Islet of Langerhans (tissue), 1 donor: ENCODE results near the gene UBN1.
A peak's percentile ranks its signal among the peaks of the same experiment; 100 is the strongest.

Experiments
- FAIRE-seq: peaks from one replicate; lab custom pipeline; 2011; peaks lifted over from hg19 to GRCh38; lab: Jason Lieb, UNC

UBN1 gene

DNA sequence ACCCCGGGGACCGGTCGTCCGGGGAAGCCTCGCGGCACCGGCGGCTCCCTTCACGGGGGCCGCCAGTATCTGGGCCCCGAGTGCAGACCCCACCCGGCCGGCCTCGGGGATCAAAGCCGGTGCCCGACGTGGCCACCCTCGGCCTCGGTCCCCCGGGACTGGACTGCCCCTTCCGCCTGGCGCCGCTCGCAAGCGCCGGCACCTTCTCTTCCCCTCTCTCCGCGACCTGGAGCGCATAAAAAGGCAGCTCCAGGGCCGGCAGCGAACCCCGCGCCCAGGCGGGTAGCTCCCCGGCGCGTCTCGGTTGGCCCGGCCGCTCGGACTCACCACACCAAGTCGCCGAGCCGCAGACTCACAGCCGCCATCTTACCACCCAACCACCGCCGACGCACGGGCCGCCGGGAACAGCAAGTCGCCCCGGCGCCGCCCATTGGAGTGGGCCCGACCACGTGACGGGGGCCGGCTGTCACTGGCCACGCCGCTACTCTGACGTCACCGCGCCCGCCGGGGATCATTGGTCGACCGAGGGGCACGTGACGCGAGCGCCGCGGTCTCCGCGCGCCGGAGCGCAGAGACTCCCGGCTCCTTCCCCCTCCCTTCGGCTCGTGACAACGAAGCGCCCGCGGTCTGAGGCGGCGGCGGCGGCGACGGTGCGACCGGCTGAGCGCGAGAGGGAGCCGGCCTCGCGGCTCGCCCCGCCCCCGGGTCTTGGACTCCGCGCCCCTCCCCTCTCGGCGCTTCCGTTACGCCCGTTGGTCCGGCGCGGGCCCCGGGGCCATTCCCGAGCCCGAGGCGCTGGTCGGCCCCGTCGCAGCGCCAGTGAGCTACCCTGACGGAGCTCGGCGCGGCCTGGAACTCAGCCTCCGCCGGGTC lies at the start of gene UBN1, which contains the start of gene GLYR1:
Gene UBN1, plus strand, starts transcription at position 581 of the 873 bp plus-strand sequence. CDS start 5,437 bp downstream, outside the sequence.
Gene GLYR1, minus strand, starts transcription at position 388 of the 873 bp plus-strand sequence. Its CDS starts 23 bp downstream, at position 365.
- peak; percentile 51 for FAIRE-seq

DNA sequence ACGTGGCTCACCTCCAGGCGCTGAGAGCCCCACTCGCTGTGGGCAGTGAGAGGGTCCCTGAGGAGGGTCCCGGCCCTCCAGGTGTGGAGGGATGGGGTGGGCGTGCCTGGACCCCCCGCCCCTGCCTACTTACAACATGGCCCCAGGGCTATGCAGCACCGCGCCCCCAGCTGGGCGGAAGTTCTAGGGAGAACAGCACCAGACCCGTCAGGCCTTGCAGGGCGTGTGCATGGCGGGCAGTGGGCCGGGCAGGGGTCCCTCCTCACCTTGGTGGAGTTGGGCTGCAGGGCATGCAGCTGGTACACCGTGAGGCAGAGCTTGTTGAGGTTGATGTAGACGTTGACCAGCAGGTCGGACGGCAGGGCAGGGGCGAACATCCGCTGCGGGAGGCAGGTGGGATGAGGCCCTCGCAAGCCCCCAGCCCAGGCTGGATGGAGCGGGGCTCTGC lies 49.5 kb upstream of the UBN1 start:
- no peak for FAIRE-seq

GRCh38 chr16:4798456-4798855 lies 48.8 kb upstream of the UBN1 start:
- no peak for FAIRE-seq

DNA sequence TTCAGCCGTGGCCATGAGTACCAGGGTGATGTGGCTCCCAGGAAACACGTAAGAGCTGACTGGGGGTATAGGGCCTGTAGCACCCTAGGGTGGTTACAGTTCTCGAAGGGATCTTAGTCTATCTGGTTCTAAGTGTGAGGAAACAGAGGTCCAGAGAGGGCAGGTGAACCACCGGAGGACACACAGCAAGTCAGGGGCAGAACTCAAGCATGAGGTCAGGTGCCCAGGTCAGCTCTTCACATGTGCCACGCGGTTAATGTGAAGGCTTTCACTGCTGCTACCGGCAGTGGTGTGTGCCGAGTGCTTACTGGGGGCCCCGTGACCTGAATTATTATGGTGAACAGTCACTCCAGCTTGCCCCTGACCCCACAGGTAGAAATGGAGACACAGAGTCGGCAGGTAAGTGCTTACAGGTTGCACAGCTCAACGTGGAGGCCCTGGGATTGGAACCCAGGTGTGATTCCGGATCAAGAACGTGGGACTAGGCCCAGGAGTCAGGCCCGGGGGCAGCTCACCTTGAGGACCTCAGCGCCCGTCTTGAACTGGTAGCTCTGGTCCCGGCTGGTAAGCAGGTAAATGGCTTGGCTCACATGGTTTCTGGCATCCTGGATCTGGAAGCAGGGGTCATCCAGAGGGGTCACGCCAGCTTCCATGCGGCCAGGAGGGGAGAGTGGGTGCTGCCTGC lies 48.0 kb upstream of the UBN1 start:
- no peak for FAIRE-seq

GRCh38 chr16:4800290-4801041 lies 46.8 kb upstream of the UBN1 start:
- no peak for FAIRE-seq

DNA sequence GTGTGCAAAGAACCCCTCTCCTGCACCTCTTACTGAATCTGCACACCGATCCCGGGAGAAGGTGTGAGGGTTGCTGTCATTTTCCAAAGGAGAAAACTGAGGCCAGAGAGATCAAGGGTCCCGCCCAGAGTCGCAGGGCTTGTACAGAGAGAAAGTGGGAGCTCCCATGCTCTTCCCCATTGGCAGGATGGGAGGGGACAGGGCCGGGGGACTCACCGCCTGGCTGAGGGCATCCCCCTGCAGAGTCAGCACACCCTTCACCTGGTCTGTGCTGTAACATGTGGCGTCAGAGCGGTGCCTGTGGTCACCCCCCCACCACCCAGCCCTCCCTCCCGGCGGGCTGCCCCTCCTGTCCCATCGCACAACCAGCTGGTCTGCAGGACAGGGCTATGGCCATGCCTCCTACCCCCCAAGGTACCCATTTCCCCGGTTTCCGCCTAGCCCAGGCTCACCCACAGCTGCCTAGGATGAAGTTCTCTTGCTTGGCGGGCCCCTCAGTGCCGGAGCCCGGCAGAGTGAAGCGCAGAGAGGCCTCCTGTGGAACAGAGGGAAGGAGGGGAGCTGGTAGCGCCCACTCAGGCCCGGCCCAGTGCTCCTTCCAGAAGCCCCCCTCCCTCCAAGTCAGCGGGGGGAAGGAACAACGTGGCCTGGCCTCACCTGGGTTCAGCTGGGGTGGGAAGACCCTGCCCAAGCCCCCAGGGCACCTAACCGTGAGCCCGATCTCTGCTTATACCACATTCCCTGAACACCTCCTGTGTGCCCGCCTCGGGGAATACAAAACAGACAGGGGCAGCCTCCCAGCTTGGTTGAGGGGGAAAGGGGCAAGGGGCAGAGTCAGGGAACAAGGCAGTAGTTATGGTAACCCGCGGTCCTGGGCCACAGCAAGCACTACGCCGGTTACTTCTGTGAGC lies 46.0 kb upstream of the UBN1 start:
- FAIRE-seq, result no peak

DNA sequence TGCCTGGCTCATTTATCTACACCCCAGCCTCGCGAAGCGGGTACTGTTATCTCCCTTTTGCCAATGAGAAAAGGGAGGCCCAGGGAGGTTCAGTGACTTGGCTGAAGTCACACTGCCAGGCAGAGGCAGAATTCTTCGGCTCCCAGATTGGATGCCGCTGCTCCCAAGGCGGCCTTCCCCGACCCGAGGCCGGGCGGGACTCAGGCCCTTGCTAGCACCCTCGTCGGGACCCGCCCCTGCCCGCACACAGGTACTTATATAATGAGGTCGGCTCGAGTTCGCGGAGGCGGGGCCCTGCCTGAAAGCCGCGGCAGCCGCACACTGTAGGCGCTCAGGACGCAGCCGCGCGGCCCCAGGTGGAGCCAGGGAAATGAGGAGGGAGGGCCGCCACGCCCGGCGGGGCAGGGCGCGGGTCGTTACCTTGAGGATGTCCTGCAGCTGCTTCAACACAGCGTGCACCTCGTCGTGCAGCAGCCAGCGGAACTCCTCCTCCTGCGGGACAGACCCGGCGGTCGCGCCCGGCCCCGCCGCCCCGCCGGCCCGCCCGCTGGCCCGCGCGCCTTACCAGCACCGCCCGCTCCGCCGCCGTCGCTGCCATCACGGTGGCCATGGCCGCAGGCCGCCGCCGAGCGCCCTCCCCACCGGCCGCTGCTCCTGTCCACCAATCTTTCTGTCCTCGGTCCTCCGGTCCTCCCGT lies 45.2 kb upstream of the UBN1 start, which contains the start of gene ROGDI:
Gene ROGDI, minus strand, starts transcription at position 672 of the 697 bp plus-strand sequence. Its CDS starts 62 bp downstream, at position 610.
- FAIRE-seq, result no peak

GRCh38 chr16:4802659-4803287 lies 44.5 kb upstream of the UBN1 start:
- no peak for FAIRE-seq

DNA sequence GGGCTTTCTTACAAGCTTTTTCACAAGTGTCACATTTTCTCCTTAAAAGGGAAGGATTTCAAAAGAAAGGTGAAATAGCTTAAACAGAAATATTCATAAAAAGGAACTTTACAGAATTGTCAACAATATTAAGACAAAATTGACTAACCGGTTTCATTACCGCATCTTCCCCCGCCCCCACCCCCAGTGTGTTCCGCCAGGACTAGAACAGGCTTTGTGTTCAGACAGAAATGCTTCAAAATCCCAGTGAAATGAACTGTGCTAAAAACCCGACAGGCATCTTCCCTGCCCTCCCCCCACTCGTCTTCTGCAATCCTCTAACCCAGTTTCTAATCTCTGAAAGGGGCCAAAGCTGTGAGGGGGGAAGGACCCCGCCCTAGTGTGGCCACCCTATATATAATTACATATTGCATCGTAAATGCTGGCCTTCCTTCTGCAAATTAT lies 43.9 kb upstream of the UBN1 start:
- no peak for FAIRE-seq

DNA sequence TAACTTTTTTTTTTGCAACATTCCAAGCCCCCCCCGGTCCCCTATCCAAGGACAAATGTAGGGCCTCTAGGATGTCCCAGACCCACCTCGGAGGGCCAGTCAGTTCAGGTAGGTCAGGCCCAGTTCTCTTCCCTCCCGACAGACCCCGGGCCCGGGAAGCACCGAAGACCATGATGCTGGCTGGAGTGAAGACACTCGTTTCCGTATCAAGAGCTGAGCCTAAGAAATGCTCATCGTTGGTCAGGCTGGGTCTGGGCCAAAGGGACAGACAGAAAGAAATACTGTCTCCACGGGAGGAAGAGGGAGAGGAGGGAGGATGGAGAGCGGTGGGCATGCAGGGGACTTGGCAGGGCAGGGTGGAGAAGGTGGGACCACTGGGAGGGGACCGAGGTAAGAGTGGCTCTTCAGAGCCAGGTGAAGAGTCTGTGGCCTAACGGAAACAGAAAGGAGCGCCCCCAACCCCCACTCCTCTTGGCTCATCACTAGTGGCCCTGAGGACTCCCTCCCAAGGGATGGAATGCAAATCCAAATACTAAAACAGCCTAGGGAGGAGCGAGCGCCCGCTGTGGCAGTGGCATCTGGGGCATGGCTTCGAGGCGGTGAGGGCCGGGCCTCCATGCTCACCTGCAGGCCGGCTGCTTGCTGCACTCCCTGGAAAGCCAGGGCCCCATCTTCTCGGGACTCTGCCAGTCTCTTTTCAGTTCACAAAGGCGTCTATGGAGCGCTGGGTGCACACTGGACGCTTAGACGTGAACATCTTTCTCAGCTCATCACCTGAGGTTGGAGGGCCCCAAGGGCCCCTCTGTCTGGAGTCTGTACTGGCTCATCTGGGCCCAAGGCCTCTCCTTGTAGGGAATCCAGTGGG lies 43.2 kb upstream of the UBN1 start:
- no peak for FAIRE-seq

- no peak for FAIRE-seq
These were observed 42.0 kb upstream of the UBN1 start for GRCh38 chr16:4805231-4805630.

- FAIRE-seq, result no peak
These were observed 41.0 kb upstream of the UBN1 start for GRCh38 chr16:4806280-4806679.

DNA sequence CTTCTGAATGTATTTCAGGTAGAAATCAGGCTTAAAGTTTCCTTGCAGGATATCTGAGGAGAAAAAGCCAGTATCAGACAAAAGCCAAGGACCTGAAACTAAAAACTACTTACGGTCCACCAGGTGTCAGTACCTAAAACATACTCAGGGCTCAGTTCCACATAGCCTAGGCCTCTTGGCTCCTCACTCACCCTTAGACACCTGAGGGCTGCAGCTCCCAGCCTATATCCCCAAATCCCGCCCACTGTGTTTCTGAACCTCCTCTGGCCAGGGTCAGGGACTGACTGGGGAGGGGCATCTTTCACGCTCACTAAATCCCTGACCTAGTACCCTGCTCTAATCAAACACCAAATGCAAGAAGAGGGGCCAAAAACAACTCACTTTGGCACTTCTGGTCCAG lies 36.0 kb upstream of the UBN1 start:
- FAIRE-seq, result no peak

DNA sequence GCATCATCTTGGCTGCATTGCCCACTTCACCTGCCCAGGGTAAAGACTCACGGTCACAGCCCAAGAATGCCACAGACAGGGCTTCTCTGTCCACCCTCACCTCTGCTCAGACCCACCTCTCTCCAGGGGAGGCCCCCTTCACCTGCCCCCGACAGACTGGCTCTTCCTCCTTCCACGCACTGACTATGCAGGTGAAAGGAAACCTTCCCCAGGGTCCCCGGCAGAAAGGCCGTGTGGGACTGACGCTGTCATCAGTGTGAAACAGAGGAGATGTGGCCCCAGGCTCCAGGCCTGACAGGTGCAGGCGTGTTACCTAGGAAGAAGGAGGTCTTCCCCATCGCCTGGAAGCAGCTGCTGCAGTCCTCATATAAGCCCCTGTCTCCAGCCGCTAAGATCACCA lies 35.5 kb upstream of the UBN1 start:
- no peak for FAIRE-seq

- FAIRE-seq, result no peak
These were observed 33.9 kb upstream of the UBN1 start for GRCh38 chr16:4813251-4814003.

DNA sequence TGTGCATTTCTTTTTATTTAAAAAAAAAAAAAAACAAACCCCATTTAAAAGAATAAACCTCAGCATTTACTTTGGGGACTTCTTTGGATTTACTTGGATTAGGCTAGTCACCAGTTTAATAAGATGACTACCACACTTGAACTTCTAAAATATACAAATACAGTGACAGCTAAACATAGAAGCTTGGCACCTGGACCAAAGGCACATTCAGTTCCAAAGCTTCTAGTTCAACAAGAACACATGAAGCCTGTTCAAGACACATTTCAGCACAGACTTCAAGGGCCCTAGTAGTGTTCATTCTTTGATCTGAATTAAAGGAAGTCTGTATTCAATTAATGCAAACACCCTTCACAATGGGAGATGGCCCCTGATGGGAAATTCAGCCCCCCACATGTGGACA lies 33.2 kb upstream of the UBN1 start:
- FAIRE-seq, result no peak

DNA sequence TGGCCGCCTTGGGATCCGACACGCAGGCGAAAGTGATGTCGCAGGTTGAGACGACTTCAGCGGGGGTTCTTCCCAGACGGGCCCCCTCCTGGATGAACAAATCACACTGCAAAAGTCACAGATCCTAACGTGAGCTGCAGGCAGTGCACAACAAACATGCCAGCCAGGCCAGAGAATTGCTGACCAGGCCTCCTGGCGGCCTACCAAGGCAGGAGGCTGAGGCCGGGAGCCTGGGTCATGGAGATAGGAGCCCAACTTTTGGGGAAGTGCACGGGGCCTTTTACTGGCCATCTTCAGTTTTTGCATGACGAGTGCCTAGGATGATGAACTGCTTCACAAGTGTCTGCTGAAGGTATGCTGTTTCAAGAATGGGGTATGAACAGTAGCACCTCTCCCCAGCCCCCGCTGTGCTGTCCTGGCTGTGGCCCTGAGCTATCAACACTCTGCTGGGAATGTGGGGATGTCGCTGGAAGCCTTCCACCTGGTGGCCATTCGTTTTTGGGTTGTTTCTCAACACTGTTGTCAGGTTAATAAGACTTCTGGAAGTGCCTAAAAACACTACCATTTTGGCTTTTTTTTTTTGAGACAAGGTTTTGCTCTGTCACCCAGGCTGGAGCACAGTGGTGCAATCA lies 32.6 kb upstream of the UBN1 start:
- FAIRE-seq, result no peak

DNA sequence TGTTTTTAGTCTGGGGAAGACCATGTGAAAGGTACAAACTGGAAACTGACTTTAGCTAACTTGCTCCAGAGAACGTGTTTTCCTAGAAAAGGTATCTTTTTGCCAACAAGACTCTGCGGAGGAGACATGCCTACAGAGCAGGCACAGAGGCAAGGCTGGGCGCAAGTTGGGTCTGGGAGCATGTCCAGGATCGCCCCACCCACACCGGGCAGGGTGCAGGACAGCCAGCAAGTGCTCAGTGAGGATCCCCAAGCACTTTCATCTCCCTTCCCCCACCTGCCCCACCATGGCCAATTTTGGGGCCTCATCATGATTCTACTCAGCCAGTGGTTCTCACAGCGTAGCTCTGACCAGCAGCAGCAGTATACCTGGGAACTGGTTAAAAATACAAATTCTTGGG lies 26.6 kb upstream of the UBN1 start:
- no peak for FAIRE-seq
